Measurements from ENCODE around the gene GDI2. TPM values are rescaled to one million over a fixed set of nuclear protein-coding genes. Genes with fewer than 3 reads are reported as not detected.
A peak's percentile ranks its signal among the peaks of the same experiment; 100 is the strongest.

Gene GDI2
- total and polyA plus RNA-seq, 2 of the 13 experiments (the other 11 are each of a cell fraction or from before 2014, with no cell fraction given): 153 to 477 TPM

DNA sequence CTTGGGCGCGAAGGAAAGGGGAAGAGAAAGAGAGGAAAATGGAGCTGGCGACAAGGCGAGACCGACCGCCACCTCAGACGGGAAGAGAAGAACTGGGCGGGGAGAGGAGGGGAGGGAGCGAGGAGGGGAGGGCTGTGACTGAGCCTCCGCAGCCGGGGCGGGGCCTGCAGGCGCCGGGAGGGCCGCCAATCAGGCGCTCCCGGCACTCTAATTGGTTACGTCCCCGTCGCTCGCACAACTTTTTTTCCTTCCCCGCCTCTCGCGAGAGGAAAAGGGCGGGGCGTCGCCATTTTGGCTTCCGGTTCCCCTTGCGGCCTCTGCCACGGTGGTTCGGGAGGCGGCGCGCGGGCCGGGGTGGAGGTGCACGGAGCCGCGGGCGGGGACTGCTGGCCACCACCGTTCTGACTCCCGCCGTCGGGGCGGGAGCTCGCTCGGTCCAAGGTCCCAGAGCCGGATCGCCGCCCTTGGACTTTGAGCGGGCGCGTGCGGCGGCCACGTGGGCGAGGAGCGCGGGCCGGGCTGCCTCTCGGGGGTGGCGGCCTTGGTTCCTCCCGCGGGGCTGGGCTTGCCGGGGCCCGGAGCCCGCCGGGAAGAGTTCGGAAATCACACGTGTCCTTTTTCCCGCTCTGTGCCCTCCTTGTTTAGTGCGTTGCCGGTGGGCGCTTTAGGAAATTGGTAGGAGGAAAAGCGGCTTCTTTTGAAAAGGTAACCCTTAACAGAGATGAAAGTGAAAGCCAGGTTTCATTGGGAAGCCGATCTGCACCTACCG is at the start of gene GDI2 (continued):
- peak; percentile 88; the same call in 1 of the 2 replicates for TF ChIP-seq ZSCAN30 (CRISPR knock-in tag; IDR thresholded peaks at IDR 0.05)
- peak; percentile 72; the same call in 1 of the 2 replicates for TF ChIP-seq ZNF343 (CRISPR knock-in tag; IDR thresholded peaks at IDR 0.05)
- peak; percentile 94 for TF ChIP-seq NCOR1 (IDR thresholded peaks at IDR 0.05; ENCODE audit: borderline replicate concordance, low read length)
- TF ChIP-seq ZBTB2 (CRISPR knock-in tag; IDR thresholded peaks at IDR 0.05; ENCODE audit: low read depth): peak; percentile 100
- peak; percentile 66 for TF ChIP-seq DR1 (CRISPR knock-in tag; IDR thresholded peaks at IDR 0.05)
- peak; percentile 85; the same call in 1 of the 2 replicates for TF ChIP-seq KLF15 (CRISPR knock-in tag; IDR thresholded peaks at IDR 0.05; ENCODE audit: borderline replicate concordance)
- TF ChIP-seq AKAP8 (CRISPR knock-in tag; IDR thresholded peaks at IDR 0.05): peak; percentile 82; the same call in 1 of the 2 replicates
- TF ChIP-seq ELF3 (CRISPR knock-in tag; IDR thresholded peaks at IDR 0.05): peak; percentile 89
- TF ChIP-seq REPIN1 (CRISPR knock-in tag; IDR thresholded peaks at IDR 0.05; ENCODE audit: borderline replicate concordance, low read depth): peak; percentile 97
- peak; percentile 97 for TF ChIP-seq SRY (CRISPR knock-in tag; IDR thresholded peaks at IDR 0.05)
- TF ChIP-seq ZBTB44 (CRISPR knock-in tag; IDR thresholded peaks at IDR 0.05): no peak
- peak; percentile 95 for TF ChIP-seq ARHGAP35 (CRISPR knock-in tag; IDR thresholded peaks at IDR 0.05; ENCODE audit: borderline replicate concordance)
- peak; percentile 100 for TF ChIP-seq ZNF687 (CRISPR knock-in tag; IDR thresholded peaks at IDR 0.05)
- TF ChIP-seq ZFP36 (IDR thresholded peaks at IDR 0.05; ENCODE audit: borderline replicate concordance, low read depth, low read length, partially characterized antibody): no peak
- peak; percentile 87 for TF ChIP-seq NRL (CRISPR knock-in tag; IDR thresholded peaks at IDR 0.05; ENCODE audit: borderline replicate concordance)
- TF ChIP-seq MAF1 (CRISPR knock-in tag; IDR thresholded peaks at IDR 0.05; ENCODE audit: borderline replicate concordance): no peak
- TF ChIP-seq SCMH1 (CRISPR knock-in tag; IDR thresholded peaks at IDR 0.05; ENCODE audit: borderline replicate concordance): no peak
- peak; percentile 85; the same call in 1 of the 2 replicates for TF ChIP-seq ZNF558 (CRISPR knock-in tag; IDR thresholded peaks at IDR 0.05; ENCODE audit: borderline replicate concordance)
- TF ChIP-seq PCBP2 (optimal IDR thresholded peaks at IDR 0.05; ENCODE audit: low read depth, low read length, poor library complexity, severe bottlenecking): no peak
- TF ChIP-seq ZNF703 (CRISPR knock-in tag; IDR thresholded peaks at IDR 0.05; ENCODE audit: borderline replicate concordance): peak; percentile 95; the same call in 1 of the 2 replicates
